HTERT RPE-1 (cell line): Measurements from ENCODE around the gene PIK3C2B.

Experiments
- in situ Hi-C: fragments of 300-500 bp; cut with MboI; formaldehyde crosslinking; loops from 4 replicates; pipeline ENCODE4 v1.14.3; 2020; ENCODE audit warnings: low sequenced_read_pairs

PIK3C2B gene

DNA sequence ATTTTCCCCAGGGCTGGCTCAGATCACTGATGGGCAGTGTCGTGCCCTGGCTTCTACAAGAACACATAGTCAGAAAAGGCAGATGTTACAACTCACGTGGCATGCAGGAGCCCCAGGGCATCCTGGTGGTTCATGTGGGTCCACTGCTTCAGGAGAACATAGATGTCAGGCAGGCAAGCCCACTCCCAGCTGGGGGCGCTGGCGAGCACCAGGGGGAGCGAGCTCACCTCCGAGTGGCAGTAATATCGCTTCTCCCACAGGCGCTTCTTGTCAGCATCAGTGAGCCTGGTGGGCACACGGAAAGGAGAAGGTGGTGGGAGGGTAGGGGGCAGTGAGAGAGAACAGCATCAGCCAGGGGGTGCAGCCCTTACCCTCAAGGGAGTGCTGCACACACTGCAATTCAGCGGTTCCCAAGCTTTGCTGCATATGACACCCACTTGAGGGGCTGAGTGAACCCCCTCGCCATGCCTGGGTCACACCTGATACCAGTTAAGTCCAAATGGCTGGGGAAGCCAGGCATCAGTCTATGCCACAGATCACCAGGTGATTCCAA is 48.7 kb downstream of the PIK3C2B start:
- in situ Hi-C loops: no loop called here
